ENCODE measurements around the gene PTCD2.

PTCD2 gene

GRCh38 chr5:72412283-72413055, 92.3 kb downstream of the PTCD2 start:
- no peak for DNase-seq (ENCODE audit: low read depth in 2 of 3, low spot score in 2 of 3)

- DNase-seq (ENCODE audit: low read depth in 2 of 3, low spot score in 2 of 3) = no peak
Observed at GRCh38 chr5:72415616-72416325, 95.6 kb downstream of the PTCD2 start.

GRCh38 chr5:72417333-72418062, 97.3 kb downstream of the PTCD2 start:
- DNase-seq (ENCODE audit: low read depth in 2 of 3, low spot score in 2 of 3) = no peak
